HG03064 (cell line): ENCODE results near the gene ZNF333.
"Not testable (repeated sequence)": the region's sequence is repeated elsewhere in the genome, so short reads cannot be mapped to it uniquely, and the experiment has no call there.

Experiments used
- ATAC-seq: cut with Tn5 transposase; IDR thresholded peaks from one replicate; pipeline ENCODE4 v1.9.1; 2021; ENCODE audit warnings: low read depth; ENCODE audit not compliant: unreplicated experiment

The ZNF333 gene

DNA sequence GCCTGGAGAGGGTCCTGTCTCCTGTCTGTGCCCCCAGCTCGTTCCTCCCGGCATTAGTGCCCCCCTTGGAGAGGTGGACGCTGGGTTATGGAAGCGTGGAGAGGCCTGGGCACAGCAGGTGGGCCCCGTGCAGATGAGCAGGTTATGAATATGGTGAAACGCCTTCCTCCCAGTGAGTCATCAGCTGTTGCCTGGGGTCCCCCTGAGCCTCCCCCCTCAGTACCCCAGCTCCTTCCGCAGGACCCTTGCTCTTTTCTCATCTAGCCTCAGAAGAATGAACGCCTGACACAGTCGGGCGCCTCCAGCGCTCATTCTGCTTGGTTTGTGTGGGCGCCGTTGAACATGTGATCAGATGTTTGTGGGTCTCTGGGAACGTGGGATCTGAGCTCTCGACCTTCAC lies 76.0 kb downstream of the ZNF333 start:
- not testable (repeated sequence) for ATAC-seq

DNA sequence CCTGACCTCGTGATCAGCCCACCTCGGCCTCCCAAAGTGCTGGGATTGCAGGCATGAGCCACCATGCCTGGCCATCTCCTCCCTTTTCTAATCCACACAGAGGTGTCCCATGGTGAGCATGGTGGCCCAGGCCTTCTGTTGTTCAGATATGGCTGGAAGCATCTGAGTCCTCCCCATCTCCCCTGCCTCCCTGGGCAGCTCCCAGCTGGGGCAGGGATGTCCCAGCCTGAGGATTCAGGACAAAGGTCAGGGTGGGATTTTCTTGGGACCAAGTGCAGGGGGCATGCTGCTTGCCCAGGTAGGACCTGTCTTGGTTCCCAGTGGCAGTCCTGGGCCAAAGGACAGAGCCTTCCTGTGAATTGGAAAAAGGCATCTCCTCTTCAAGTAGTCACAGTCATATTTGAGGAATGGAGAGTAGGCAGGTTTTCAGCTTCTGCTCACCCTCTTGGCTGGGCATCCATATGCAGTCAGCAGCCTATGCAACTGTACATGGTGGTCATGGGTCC lies 77.7 kb downstream of the ZNF333 start:
- ATAC-seq: no peak

DNA sequence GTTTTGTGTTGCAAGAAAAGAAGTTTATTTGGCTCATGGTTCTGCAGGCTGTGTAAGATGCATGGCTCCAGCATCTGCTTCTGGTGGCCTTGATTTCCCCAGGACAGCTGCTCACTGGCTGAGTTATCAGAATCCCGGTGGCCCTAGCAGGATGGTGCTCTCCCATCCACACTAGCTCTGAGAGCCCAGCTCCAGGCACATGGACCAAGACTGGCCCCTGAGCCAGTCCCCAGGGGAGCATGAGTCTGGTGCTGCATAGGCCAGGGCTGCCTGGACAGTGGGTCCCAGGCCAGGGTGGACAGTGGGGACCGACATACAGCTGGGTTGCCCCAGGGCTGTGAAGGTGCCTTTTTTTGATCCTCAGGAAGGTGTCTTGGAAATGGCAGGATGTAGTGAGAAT lies 78.2 kb downstream of the ZNF333 start:
- ATAC-seq: no peak

DNA sequence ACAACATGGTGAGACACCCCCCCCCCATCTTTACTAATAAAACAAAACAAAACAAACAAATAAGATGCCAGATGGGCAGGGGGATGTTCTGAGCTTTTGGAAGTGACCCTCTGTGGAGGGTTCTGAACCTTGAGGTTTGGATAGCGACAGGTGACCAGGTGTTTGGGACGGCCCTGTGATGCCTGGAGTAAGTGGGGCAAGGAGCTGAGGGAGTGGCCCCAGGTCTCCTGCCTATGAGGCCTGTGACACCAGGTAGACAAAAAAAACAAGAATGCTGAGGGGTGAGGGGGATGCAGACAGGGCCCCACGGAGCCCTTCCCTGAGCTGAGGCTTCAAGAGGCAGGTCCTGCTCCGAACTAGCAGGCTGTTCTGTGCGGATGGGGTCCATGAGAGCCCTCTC lies 79.4 kb downstream of the ZNF333 start:
- ATAC-seq: no peak

DNA sequence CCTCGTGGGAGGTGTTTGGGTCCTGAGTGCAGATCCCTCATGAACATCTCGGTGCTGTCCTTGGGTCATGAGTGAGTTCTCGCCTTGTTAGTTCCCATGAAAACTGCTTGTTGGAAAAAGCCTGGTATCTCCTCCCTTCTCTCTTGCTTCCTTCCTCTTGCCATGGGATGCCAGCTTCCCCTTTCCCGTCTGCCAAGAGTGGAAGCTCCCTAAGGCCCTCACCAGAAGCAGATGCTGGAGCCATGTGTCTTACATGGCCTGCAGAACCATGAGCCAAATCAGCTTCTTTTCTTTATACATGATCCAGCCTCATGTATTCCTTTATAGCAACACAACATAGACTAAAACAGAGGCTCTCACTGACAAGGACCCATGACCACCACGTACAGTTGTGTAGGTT lies 80.3 kb downstream of the ZNF333 start:
- ATAC-seq: no peak

DNA sequence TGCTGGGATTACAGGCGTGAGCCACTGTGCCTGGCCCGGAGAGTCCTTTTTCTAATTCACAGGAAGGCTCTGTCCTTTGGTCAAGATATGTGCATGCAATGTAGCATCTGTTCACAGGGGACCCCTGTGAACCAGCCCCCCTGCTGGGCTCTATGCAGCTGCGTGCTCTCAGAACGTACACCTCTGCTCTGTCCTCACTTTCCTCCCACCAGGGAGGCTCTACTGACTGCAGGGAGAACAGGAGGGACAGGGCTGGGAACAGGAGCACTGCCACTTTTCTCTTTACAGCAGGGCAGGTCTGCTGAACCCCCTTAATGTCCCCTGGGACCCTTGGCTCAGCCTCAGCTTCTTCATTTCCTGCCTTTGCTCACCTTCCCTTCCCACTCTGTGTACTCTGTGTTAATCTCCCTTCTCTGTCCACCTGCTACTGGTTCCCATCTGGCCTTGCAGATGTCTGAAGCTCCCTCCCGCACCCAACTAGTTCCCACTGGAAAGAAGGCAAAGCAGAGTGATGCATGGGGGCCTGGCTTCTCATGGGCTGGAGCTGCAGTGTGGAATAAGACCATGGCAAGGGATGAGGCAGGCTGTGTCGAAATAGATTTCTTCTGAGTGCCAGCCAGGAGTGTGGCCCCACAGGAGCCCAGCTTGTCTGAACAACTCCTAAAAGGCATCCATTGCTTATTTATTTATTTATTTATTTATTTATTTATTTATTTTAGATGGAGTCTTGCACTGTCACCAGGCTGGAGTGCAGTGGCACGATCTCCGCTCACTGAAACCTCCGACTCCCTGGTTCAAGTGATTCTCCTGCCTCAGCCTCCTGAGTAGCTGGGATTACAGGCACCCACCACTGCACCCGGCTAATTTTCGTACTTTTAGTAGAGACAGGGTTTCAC lies 81.3 kb downstream of the ZNF333 start:
- no peak for ATAC-seq

- ATAC-seq: no peak
Measured at GRCh38 chr19:14772467-14772866, 82.6 kb downstream of the ZNF333 start.

- ATAC-seq: no peak
Measured at GRCh38 chr19:14772995-14773394, 83.1 kb downstream of the ZNF333 start.

DNA sequence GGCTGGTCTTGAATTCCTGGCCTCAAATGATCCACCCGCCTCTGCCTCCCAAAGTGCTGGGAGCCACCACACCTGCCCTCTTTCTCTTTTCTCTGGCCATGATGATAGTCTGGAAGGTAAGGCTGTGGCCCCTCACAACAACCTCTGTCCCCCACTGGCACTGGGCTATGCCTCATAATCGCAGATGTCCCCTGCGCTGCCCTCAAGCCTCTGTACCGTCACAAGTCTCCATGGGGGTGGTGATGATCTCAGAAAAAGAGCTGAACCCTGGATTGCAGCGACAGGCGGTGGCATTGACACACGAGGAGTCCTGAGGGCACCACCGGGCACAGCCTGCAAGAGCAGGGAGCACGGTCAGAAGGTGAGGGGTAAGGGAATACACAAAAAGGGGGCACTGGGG lies 83.9 kb downstream of the ZNF333 start:
- not testable (repeated sequence) for ATAC-seq

- ATAC-seq: no peak
Measured at GRCh38 chr19:14774373-14774772, 84.5 kb downstream of the ZNF333 start.

- not testable (repeated sequence) for ATAC-seq
Measured at GRCh38 chr19:14775326-14775725, 85.5 kb downstream of the ZNF333 start.

GRCh38 chr19:14775869-14776586 lies 86.2 kb downstream of the ZNF333 start:
- no peak for ATAC-seq

DNA sequence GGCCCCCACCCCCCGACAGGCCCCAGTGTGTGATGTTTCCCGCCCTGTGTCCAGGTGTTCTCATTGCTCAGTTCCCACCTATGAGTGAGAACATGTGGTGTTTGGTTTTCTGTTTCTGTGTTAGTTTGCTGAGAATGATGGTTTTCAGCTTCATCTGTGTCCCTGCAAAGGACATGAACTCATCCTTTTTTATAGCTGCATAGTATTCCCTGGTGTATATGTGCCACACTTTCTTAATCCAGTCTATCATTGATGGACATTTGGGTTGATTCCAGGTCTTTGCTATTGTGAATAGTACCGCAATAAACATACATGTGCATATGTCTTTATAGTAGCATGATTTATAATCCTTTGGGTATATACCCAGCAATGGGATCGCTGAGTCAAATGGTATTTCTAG lies 87.8 kb downstream of the ZNF333 start:
- not testable (repeated sequence) for ATAC-seq

DNA sequence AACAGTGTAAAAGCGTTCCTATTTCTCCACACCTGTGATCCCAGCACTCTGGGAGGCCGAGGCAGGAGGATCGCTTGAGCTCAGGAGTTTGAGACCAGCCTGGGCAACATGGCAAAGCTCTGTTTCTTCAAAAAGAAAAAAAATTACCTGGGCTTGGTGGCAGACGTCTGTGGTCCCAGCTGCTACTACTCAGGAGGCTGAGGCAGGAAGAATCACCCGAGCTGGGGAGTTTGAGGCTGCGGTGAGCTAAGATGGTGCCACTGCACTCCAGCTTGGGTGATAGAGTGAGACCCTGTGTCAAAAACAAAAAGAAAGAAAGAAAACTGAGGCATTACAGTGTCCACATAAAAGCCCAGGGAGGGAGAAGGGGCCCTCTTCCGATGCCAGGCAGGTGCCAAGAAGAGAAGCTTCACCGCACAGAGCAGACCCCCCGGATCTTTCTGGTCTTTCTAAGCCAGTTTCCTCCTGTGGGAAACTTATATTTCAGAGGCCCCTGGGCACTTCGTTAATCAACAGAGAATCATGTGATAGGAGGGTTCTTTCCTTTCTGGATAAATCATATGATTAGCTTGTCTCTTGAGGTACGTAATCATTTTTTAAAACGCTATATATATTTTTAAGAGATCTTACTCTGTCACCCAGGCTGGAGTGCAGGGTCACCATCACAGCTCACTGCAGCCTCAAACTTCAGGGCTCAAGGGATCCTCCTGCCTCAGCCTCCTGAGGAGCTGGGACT lies 88.4 kb downstream of the ZNF333 start, which contains the start of gene ADGRE2:
TSS of gene ADGRE2 (minus strand) at position 451 of the 736 bp plus-strand sequence. CDS start 1,804 bp downstream, outside the sequence.
- ATAC-seq: not testable (repeated sequence)

GRCh38 chr19:14779151-14779550 lies 89.3 kb downstream of the ZNF333 start:
- ATAC-seq: no peak

- ATAC-seq: not testable (repeated sequence)
Measured at GRCh38 chr19:14780622-14781225, 90.9 kb downstream of the ZNF333 start.

- not testable (repeated sequence) for ATAC-seq
Measured at GRCh38 chr19:14781713-14782536, 92.1 kb downstream of the ZNF333 start.

- no peak for ATAC-seq
Measured at GRCh38 chr19:14782626-14783409, 93.0 kb downstream of the ZNF333 start.
